ENCODE measurements around the gene METRNL.
"Not testable (repeated sequence)": the region's sequence is repeated elsewhere in the genome, so short reads cannot be mapped to it uniquely, and the experiment has no call there.

Gene METRNL

DNA sequence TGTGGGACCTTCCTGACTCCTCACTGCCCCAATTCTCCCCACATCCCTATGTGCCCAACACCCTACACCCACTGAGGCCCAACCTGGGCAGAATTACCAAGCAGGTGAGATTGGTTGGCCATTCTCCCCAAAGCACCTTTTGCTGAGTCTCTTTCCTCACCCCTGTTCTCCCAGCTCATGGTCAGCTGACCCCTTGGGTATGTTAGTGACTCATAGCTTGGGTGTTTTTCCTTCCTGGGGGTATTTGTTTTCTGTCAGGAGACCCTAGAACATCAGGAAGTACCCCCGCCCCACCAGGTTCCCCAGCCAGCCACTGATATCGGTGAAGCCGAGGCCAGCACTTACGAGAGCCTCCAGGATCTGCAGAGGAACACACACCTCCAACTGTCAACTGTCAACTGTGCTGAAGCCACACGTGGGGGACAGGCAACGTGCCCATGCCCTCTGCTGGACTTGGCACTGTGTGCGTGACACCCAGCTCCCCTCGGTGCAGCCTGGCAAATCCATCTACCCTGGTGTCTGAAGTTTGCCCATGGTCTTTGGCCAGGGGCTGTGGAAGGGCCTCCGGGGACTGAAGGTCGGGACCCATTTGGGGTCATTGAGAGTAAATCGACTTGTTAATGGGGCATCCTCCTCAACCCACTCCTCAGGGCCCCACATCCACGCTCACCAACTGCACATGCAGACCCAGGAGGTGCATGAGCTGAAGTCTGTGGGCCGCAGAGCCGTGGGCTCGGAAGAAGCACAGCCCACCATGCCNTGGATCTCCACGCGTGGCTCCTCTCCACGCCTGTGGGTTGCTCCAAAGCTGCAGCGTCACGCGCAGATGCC is 53.1 kb downstream of the METRNL start:
- Histone ChIP-seq H3K9ac (ENCODE audit: low read length) (no peak overlapping the region), H2AFZ (ENCODE audit: low read depth, low read length, severe bottlenecking) (no peak overlapping the region), H3K27me3 (ENCODE audit: low read length) (no peaks in the 10 kb centered on the region)

DNA sequence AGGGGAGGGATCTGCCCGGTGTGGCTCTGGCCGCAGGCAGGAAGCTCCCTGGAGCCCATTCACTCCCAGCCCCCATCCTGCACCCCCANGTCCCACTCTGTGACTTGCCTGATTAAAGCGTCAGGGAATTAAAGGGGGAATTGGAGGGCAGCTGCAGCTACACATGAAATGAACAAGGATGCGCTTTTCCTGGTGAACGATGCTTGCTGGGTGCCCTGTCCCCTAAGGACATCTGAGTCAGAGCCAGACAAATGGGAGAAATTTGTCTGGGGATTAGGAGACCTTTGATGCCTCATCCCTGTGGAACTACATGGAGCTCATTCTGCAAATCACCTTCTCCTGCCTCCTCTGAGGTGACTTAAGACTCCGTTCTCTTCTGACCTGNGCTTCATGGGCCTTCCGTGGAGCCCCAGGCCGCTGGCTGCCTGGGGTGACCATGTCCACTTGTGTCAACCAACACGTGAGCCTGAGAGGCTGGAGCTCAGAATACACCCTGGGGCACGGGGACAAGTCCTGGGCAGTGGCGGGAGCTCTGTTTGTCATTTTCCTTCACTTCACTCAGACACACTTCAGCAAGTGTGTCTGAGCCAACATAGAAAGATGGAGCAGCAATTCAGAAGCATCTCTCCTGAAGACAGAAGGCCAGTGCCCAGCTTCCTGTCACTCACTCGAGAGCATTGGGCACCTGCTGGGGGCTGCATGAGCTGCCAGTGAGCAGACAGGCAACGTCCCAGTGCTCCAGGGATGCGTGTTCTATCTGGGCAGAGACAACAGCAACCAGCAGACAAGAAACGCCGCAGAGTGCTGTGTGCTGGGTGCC is 54.1 kb downstream of the METRNL start:
- no peaks in the 10 kb centered on the region for H3K9me2 ChIP-seq (replicated peaks; ENCODE audit: insufficient read depth, low read length)
- TF ChIP-seq, protein P1, sequence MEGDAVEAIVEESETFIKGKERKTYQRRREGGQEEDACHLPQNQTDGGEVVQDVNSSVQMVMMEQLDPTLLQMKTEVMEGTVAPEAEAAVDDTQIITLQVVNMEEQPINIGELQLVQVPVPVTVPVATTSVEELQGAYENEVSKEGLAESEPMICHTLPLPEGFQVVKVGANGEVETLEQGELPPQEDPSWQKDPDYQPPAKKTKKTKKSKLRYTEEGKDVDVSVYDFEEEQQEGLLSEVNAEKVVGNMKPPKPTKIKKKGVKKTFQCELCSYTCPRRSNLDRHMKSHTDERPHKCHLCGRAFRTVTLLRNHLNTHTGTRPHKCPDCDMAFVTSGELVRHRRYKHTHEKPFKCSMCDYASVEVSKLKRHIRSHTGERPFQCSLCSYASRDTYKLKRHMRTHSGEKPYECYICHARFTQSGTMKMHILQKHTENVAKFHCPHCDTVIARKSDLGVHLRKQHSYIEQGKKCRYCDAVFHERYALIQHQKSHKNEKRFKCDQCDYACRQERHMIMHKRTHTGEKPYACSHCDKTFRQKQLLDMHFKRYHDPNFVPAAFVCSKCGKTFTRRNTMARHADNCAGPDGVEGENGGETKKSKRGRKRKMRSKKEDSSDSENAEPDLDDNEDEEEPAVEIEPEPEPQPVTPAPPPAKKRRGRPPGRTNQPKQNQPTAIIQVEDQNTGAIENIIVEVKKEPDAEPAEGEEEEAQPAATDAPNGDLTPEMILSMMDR (IDR thresholded peaks at IDR 0.05; ENCODE audit: insufficient read depth, low read length, poor library complexity, severe bottlenecking), result no peak
- no peak for TF ChIP-seq EZH2phosphoT487 (conservative IDR thresholded peaks at IDR 0.05; ENCODE audit: low read length)
- no peak overlapping the region for H3K27ac ChIP-seq (ENCODE audit: low read depth, low read length)

More for the DNA sequence above, 53.1 kb downstream of the METRNL start:
- no peak overlapping the region for H3K4me2 ChIP-seq (ENCODE audit: low read depth, low read length, poor library complexity, severe bottlenecking)
- H3K27ac ChIP-seq (ENCODE audit: low read depth, low read length), result no peak overlapping the region
- no peaks in the 10 kb centered on the region for H3F3A ChIP-seq (ENCODE audit: insufficient read depth)
- H3K36me3 ChIP-seq (ENCODE audit: low read length), result no peaks in the 10 kb centered on the region
- TF ChIP-seq, protein P1 (IDR thresholded peaks at IDR 0.05; ENCODE audit: insufficient read depth, low read length, poor library complexity, severe bottlenecking), result no peak
- no peak for TF ChIP-seq EZH2phosphoT487 (conservative IDR thresholded peaks at IDR 0.05; ENCODE audit: low read length)
- H3K9me3 ChIP-seq (ENCODE audit: insufficient read depth, low read length), result no peaks in the 10 kb centered on the region
- no peak overlapping the region for H3K4me3 ChIP-seq (ENCODE audit: insufficient read depth, low read length, poor library complexity, severe bottlenecking)
- H4K20me1 ChIP-seq (ENCODE audit: low read depth, low read length), result no peaks in the 10 kb centered on the region
- H3K79me2 ChIP-seq (ENCODE audit: insufficient read depth, low read length), result no peaks in the 10 kb centered on the region
- no peaks in the 10 kb centered on the region for H3K9me2 ChIP-seq (replicated peaks; ENCODE audit: insufficient read depth, low read length)

DNA sequence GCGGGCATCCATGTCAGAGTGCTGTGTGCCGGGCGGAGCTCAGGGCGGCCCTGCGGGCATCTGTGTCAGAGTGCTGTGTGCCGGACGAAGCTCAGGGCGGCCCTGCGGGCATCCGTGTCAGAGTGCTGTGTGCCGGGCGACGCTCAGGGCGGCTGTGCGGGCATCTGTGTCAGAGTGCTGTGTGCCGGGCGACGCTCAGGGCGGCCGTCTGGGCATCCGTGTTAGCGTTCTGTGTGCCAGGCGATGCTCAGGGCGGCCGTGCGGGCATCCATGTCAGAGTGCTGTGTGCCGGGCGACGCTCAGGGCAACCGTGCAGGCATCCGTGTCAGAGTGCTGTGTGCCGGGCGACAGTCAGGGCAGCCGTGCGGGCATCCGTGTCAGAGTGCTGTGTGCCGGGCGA is 55.0 kb downstream of the METRNL start:
- not testable (repeated sequence) for H3K4me3 ChIP-seq (ENCODE audit: insufficient read depth, low read length, poor library complexity, severe bottlenecking); H3K9ac ChIP-seq (ENCODE audit: low read length); H2AFZ ChIP-seq (ENCODE audit: low read depth, low read length, severe bottlenecking); H3K9me3 ChIP-seq (ENCODE audit: insufficient read depth, low read length); H3K9me2 ChIP-seq (replicated peaks; ENCODE audit: insufficient read depth, low read length); H3K4me2 ChIP-seq (ENCODE audit: low read depth, low read length, poor library complexity, severe bottlenecking); H4K20me1 ChIP-seq (ENCODE audit: low read depth, low read length); H3K27me3 ChIP-seq (ENCODE audit: low read length); H3K27ac ChIP-seq (ENCODE audit: low read depth, low read length); H3K79me2 ChIP-seq (ENCODE audit: insufficient read depth, low read length); H3K36me3 ChIP-seq (ENCODE audit: low read length); H3F3A ChIP-seq (ENCODE audit: insufficient read depth)

More for the DNA sequence above, 54.1 kb downstream of the METRNL start:
- Histone ChIP-seq H3K36me3 (ENCODE audit: low read length) (no peaks in the 10 kb centered on the region), H3K4me2 (ENCODE audit: low read depth, low read length, poor library complexity, severe bottlenecking) (no peak overlapping the region), H3K79me2 (ENCODE audit: insufficient read depth, low read length) (no peaks in the 10 kb centered on the region), H3K27me3 (ENCODE audit: low read length) (no peaks in the 10 kb centered on the region), H3F3A (ENCODE audit: insufficient read depth) (no peaks in the 10 kb centered on the region), H2AFZ (ENCODE audit: low read depth, low read length, severe bottlenecking) (no peak overlapping the region), H3K9ac (ENCODE audit: low read length) (no peak overlapping the region), H3K9me3 (ENCODE audit: insufficient read depth, low read length) (no peaks in the 10 kb centered on the region), H4K20me1 (ENCODE audit: low read depth, low read length) (no peaks in the 10 kb centered on the region), H3K4me3 (ENCODE audit: insufficient read depth, low read length, poor library complexity, severe bottlenecking) (no peak overlapping the region)

Measured in SU-DHL-6 (cell line).